ENCODE data around the gene ENPP1. TPM values are rescaled to one million over a fixed set of nuclear protein-coding genes. Genes with fewer than 3 reads are reported as not detected.
A peak's percentile ranks its signal among the peaks of the same experiment; 100 is the strongest.

Gene ENPP1
- total RNA-seq, 4 donors from 2014 or later: 49.7 to 111 (median 62.6) TPM

GRCh38 chr6:131844243-131844841, 36.5 kb downstream of the ENPP1 start:
- Histone ChIP-seq H3K36me3 (no peaks in the 10 kb centered on the region), H3K9me3 (no peaks in the 10 kb centered on the region), H3K27ac (no peak overlapping the region), H3K27me3 (no peaks in the 10 kb centered on the region), H3K4me1 (peaks cover 9 to 18% of the 10 kb centered on the region in 2 donors), H3K4me3 (replicated peaks in 1 of 3) (no peak overlapping the region)
- intact Hi-C loops (cut with DNase I): no loop called here
- no peak for DNase-seq
- 93 to 96% methylated on average over 3 of the region's 3 CpGs for WGBS, 2 donors
- TF ChIP-seq CTCF (IDR thresholded peaks at IDR 0.05) (no peak), POLR2A (IDR thresholded peaks at IDR 0.05) (no peak)

GRCh38 chr6:131846023-131846663, 38.3 kb downstream of the ENPP1 start:
- TF ChIP-seq CTCF (IDR thresholded peaks at IDR 0.05): no peak
- no peak for TF ChIP-seq POLR2A (IDR thresholded peaks at IDR 0.05)
- Histone ChIP-seq H3K36me3 (peaks cover 0 to 4% of the 10 kb centered on the region in 2 donors), H3K4me3 (replicated peaks in 1 of 3) (no peak overlapping the region), H3K9me3 (no peaks in the 10 kb centered on the region), H3K4me1 (peaks cover 0 to 6% of the 10 kb centered on the region in 2 donors), H3K27me3 (no peaks in the 10 kb centered on the region), H3K27ac (no peak overlapping the region)
- WGBS, 2 donors: 88% methylated on average over 7 of the region's 7 CpGs
- intact Hi-C loops (cut with DNase I): no loop called here
- no peak for DNase-seq

DNA sequence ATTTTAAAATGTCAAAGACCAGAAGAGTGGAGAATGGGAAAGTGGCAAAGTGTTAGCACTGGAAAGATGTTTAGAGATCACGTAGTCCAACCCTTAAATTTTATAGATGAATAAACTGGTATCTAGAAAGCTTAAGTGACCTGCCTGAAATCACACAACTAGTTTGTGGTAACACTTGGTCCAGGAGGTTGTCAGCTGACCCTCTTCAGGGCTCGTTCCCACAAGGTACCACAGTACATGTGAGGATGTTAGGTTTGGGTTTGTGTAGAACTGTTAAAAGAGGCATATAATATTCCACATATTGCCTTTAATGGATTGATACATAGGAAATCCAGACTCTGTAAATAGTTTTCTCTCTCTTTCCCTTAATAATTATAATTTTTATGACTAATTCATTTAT, 39.1 kb downstream of the ENPP1 start:
- Histone ChIP-seq H3K4me3 (replicated peaks in 1 of 3) (no peak overlapping the region), H3K27me3 (no peaks in the 10 kb centered on the region), H3K36me3 (peaks cover 0 to 4% of the 10 kb centered on the region in 2 donors), H3K4me1 (peaks cover 0 to 2% of the 10 kb centered on the region in 2 donors), H3K9me3 (no peaks in the 10 kb centered on the region), H3K27ac (no peak overlapping the region)
- peak in 1 of 2 donors; percentile 15 for DNase-seq
- WGBS, 2 donors: 59 to 65% methylated on average over 2 of the region's 2 CpGs
- intact Hi-C loops (cut with DNase I): no loop called here
- TF ChIP-seq POLR2A (IDR thresholded peaks at IDR 0.05) (no peak), CTCF (IDR thresholded peaks at IDR 0.05) (no peak)

DNA sequence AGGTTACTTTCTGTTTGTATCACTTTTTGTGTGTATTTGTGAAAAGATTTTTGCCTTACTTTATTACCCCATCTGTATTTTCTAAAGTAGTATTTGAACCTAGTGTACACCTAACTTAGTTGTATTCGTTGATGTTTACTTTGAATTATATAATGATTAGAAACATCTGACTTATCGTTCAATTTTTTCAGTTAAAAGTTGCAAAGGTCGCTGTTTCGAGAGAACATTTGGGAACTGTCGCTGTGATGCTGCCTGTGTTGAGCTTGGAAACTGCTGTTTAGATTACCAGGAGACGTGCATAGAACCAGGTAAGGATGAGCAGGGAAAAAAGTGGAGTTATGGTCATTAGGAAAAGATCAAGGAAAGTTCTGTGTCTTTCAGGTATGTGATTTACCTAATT, 42.0 kb downstream of the ENPP1 start:
- Histone ChIP-seq H3K4me3 (replicated peaks in 1 of 3) (no peak overlapping the region), H3K36me3 (peaks cover 0 to 4% of the 10 kb centered on the region in 2 donors), H3K4me1 (no peaks in the 10 kb centered on the region), H3K27ac (no peak overlapping the region), H3K27me3 (no peaks in the 10 kb centered on the region), H3K9me3 (no peaks in the 10 kb centered on the region)
- intact Hi-C loops (cut with DNase I): no loop called here
- no peak for DNase-seq
- TF ChIP-seq POLR2A (IDR thresholded peaks at IDR 0.05): no peak
- TF ChIP-seq CTCF (IDR thresholded peaks at IDR 0.05): no peak
- 94 to 96% methylated on average over 6 of the region's 6 CpGs for WGBS, 2 donors

GRCh38 chr6:131851049-131851769, 43.4 kb downstream of the ENPP1 start:
- H3K4me1 ChIP-seq: no peaks in the 10 kb centered on the region
- no peak overlapping the region for H3K27ac ChIP-seq
- no peak for DNase-seq
- 92 to 95% methylated on average over 8 of the region's 8 CpGs for WGBS, 2 donors
- H3K9me3 ChIP-seq: no peaks in the 10 kb centered on the region
- intact Hi-C loops (cut with DNase I): no loop called here
- H3K27me3 ChIP-seq: no peaks in the 10 kb centered on the region
- H3K4me3 ChIP-seq (replicated peaks in 1 of 3): no peak overlapping the region
- H3K36me3 ChIP-seq: peaks cover 0 to 4% of the 10 kb centered on the region in 2 donors
- TF ChIP-seq CTCF (IDR thresholded peaks at IDR 0.05) (no peak), POLR2A (IDR thresholded peaks at IDR 0.05) (no peak)
